Fibroblast of gingiva (primary cell): ENCODE results near the gene SLC25A21.

Source experiments
- DNase-seq: peaks from one replicate; pipeline ENCODE4 v3.0.0-alpha.2; 2011; ENCODE audit warnings: low read depth

The SLC25A21 gene

GRCh38 chr14:37143475-37143874, 28.9 kb downstream of the SLC25A21 start:
- no peak for DNase-seq

GRCh38 chr14:37142835-37143401, 29.5 kb downstream of the SLC25A21 start:
- DNase-seq, result peak; percentile 71

- no peak for DNase-seq
These were observed 32.2 kb downstream of the SLC25A21 start for GRCh38 chr14:37140176-37140575.

- DNase-seq, result no peak
These were observed 32.7 kb downstream of the SLC25A21 start for GRCh38 chr14:37139710-37140109.

GRCh38 chr14:37138898-37139297, 33.5 kb downstream of the SLC25A21 start:
- DNase-seq, result no peak

GRCh38 chr14:37133284-37133913, 39.0 kb downstream of the SLC25A21 start:
- DNase-seq, result no peak

GRCh38 chr14:37131205-37131604, 41.2 kb downstream of the SLC25A21 start:
- no peak for DNase-seq

GRCh38 chr14:37129047-37129446, 43.4 kb downstream of the SLC25A21 start:
- no peak for DNase-seq

- no peak for DNase-seq
These were observed 47.8 kb downstream of the SLC25A21 start for GRCh38 chr14:37124614-37125013.

GRCh38 chr14:37122919-37123639, 49.3 kb downstream of the SLC25A21 start:
- no peak for DNase-seq

GRCh38 chr14:37122288-37122687, 50.1 kb downstream of the SLC25A21 start:
- peak; percentile 12 for DNase-seq

- DNase-seq, result no peak
These were observed 53.6 kb downstream of the SLC25A21 start for GRCh38 chr14:37118673-37119366.

- peak; percentile 90 for DNase-seq
These were observed 55.2 kb downstream of the SLC25A21 start for GRCh38 chr14:37116933-37117849.

GRCh38 chr14:37115406-37115805, 57.0 kb downstream of the SLC25A21 start:
- no peak for DNase-seq

GRCh38 chr14:37114559-37114958, 57.8 kb downstream of the SLC25A21 start:
- DNase-seq, result no peak

- peak; percentile 89 for DNase-seq
These were observed 58.4 kb downstream of the SLC25A21 start for GRCh38 chr14:37114002-37114401.

GRCh38 chr14:37098132-37098531, 74.3 kb downstream of the SLC25A21 start:
- DNase-seq, result no peak

- DNase-seq, result no peak
These were observed 77.9 kb downstream of the SLC25A21 start for GRCh38 chr14:37094502-37094901.

GRCh38 chr14:37093364-37093763, 79.0 kb downstream of the SLC25A21 start:
- no peak for DNase-seq

GRCh38 chr14:37091651-37092050, 80.8 kb downstream of the SLC25A21 start:
- no peak for DNase-seq

GRCh38 chr14:37090026-37090425, 82.4 kb downstream of the SLC25A21 start:
- peak; percentile 66 for DNase-seq

- no peak for DNase-seq
These were observed 83.0 kb downstream of the SLC25A21 start for GRCh38 chr14:37089410-37089809.
